Stimulated activated CD4-positive, alpha-beta T cell treated with anti-CD3 and anti-CD28 coated beads, Interleukin-4, amount 100 ng/mL, for 1 hour (primary cell): ENCODE results near the gene IFNA4.
"Not testable (repeated sequence)": the region's sequence is repeated elsewhere in the genome, so short reads cannot be mapped to it uniquely, and the experiment has no call there.

Experiments
- DNase-seq: peaks from one replicate; pipeline ENCODE4 v3.0.0-alpha.2; 2020

The IFNA4 gene

DNA sequence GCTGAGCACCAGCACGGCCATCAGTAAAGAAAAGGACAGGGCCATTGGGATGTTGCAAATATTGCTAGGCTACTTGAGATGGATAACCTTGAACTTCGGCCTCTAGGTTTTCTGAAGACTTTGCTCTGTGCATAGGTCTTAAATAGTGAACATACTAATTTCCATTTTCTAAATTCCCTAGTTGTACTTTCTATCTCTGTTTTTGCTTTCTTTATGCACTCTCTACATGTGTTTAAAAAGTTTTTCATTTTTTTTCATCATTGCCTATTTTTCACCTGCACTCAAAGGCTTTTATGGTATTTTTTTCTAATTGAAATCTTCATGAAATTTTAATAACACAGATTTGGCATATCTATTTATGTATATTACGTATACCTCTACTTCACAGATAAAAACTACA lies at the start of gene IFNA4:
Gene IFNA4 (minus strand): TSS at position 101 of the 400 bp plus-strand sequence. CDS start 56 bp downstream, at position 45.
- DNase-seq = not testable (repeated sequence)

- not testable (repeated sequence) for DNase-seq
Measured at GRCh38 chr9:21236360-21236714, 49.0 kb upstream of the IFNA4 start.

DNA sequence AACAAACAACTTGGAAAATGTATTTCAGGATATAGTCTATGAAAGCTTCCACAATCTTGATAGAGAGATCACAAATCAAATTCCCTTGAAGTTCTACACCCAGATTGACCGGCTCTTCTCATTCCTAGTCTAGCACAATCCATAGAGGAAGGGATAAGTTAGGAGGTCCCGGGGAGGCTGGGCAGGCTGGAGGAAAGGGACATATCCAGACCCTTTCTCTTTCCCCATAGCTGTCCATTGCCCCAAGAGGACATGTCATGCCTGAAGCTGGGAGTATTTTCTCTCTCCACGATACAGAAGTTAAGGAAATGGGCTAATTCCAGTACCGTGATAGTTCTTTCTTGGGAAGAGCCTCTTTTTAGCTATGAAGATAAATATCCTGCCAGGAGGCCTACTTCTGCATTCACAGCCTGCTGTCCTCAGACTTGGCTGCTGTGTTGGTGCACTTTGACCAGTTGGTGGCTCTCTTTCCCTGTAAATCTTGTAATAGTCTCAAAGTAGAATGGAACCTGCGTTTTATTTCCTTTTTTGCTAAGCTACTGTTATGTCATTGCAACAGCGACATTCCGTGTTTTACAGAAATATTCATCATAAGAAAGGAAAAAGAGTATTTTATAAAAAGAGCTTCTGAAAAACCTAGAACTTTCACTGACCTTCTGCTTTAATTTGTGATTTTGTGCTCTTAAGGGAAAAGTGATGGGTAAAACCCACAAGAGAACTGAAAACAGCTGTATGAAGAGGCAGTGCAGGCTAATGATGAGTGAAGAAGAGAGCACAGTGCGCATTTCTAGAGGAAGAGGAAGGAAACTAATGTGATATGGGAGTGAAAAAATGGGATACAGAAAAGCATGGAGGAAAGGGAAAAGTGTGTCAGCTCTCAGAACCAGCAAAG lies 48.3 kb upstream of the IFNA4 start:
- peak; percentile 13 for DNase-seq

- DNase-seq = no peak
Measured at GRCh38 chr9:21234153-21234687, 46.8 kb upstream of the IFNA4 start.

DNA sequence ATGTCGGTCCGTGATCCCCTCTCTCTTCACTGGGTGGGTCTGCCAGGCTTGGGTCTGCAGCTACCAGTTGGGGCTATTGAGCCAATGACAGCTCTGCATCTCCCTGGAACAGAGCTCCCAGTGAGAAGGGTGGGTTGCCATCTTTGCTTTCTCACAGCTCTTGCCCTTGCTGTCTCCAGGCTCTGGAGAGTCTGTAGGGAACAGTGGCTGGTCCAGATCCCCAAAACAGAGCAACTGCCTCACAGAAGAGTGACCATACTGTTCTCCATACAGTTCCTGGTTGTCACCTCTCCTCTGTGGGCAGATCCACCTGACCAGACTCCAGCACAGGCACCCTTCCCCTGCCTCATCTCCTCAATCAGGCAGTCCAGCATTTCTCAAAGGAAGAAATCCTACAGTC lies 45.9 kb upstream of the IFNA4 start:
- DNase-seq = no peak

- no peak for DNase-seq
Measured at GRCh38 chr9:21228122-21228521, 40.7 kb upstream of the IFNA4 start, which contains the start of gene IFNA17. Gene IFNA17, minus strand, starts transcription at chr9:21228222. Its CDS starts 49 bp downstream, at chr9:21228173.

- DNase-seq = not testable (repeated sequence)
Measured at GRCh38 chr9:21217211-21217610, 29.8 kb upstream of the IFNA4 start, which contains the start of gene IFNA16. Gene IFNA16, minus strand, starts transcription at chr9:21217311. Its CDS starts 6 bp downstream, at chr9:21217305.

DNA sequence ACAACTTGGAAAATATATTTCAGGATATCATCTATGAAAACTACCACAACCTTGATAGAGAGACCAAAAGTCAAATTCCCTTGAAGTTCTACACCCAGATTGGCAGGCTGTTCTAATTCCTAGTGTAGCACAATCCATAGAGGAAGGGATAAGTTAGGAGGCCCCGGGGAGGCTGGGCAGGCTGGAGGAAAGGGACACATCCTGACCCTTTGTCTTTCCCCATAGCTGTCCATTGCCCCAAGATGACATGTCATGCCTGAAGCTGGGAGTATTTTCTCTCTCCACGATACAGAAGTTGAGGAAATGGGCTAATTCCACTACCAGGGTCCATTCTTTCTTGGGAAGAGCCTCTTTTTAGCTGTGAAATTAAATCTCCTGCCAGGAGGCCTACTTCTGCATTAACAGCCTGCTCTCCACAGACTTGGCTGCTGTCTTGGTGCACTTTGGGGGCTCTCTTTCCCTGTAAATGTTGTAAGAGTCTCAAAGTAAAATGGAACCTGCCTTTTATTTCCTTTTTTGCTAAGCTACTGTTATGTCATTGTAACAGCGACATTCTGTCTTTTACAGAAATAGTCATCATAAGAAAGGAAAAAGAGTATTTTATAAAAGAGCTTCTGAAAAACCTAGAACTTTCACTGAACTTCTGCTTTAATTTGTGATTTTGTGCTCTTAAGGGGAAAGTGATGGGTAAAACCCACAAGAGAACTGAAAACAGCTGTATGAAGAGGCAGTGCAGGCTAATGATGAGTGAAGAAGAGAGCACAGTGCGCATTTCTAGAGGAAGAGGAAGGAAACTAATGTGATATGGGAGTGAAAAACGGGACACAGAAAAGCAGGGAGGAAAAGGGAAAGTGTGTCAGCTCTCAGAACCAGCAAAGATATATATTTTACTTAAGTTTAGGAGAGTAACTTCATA lies 26.3 kb upstream of the IFNA4 start:
- not testable (repeated sequence) for DNase-seq

DNA sequence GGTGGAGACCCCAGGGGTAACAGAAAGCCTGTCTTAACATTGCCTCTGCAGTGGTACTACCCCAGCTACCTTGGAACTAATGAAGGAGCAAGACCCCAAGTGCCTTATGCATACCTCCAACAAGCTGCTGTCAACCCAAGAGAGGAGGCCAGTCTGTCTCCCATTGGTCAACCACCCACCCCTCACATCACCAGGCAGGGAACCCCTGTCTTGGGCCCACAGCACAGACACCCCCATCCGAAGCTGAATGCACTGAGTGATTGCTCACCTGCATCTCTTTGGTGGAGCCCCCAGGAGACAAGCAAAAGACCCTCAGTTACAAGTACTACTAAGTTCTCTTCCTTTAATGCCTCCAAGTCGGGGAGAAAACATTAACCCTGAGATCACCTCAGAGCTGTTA lies 24.8 kb upstream of the IFNA4 start:
- DNase-seq = not testable (repeated sequence)

GRCh38 chr9:21210782-21211181 lies 23.4 kb upstream of the IFNA4 start:
- not testable (repeated sequence) for DNase-seq

DNA sequence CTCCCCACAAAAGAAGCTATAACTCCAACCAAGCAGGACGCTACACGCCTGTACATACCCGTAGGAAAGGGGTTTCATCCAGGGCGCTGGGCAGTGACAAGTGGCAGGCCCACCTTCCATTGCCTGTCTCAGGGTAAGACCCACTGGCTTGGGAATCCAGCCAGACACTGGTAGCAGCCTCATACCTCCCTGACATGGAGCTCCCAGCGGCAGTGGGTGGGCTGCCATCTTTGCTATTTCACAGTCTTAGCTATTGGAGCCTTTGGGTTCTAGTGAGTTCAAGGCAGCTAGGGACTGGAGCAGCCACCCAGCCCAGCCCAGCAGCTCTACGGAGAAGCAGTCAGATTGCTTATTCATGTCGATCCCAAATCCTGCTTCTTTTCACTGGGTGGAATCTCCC lies 22.9 kb upstream of the IFNA4 start:
- DNase-seq = no peak

DNA sequence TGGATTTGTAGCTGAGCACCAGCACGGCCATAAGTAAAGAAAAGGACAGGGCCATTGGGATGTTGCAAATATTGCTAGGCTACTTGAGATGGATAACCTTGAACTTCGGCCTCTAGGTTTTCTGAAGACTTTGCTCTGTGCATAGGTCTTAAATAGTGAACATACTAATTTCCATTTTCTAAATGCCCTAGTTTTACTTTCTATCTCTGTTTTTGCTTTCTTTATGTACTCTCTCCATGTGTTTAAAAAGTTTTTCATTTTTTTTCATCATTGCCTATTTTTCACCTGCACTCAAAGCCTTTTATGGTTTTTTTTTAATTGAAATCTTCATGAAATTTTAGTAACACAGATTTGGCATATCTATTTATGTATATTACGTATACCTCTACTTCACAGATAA lies 19.7 kb upstream of the IFNA4 start, which contains the start of gene IFNA10:
Gene IFNA10 (minus strand): TSS at position 101 of the 400 bp plus-strand sequence. CDS start 46 bp downstream, at position 55.
- not testable (repeated sequence) for DNase-seq

- DNase-seq = no peak
Measured at GRCh38 chr9:21205204-21205603, 17.8 kb upstream of the IFNA4 start.

- DNase-seq = not testable (repeated sequence)
Measured at GRCh38 chr9:21202105-21202504, 14.7 kb upstream of the IFNA4 start, which contains the start of gene IFNA7. Gene IFNA7, minus strand, starts transcription at chr9:21202205. Its CDS starts 40 bp downstream, at chr9:21202165.

DNA sequence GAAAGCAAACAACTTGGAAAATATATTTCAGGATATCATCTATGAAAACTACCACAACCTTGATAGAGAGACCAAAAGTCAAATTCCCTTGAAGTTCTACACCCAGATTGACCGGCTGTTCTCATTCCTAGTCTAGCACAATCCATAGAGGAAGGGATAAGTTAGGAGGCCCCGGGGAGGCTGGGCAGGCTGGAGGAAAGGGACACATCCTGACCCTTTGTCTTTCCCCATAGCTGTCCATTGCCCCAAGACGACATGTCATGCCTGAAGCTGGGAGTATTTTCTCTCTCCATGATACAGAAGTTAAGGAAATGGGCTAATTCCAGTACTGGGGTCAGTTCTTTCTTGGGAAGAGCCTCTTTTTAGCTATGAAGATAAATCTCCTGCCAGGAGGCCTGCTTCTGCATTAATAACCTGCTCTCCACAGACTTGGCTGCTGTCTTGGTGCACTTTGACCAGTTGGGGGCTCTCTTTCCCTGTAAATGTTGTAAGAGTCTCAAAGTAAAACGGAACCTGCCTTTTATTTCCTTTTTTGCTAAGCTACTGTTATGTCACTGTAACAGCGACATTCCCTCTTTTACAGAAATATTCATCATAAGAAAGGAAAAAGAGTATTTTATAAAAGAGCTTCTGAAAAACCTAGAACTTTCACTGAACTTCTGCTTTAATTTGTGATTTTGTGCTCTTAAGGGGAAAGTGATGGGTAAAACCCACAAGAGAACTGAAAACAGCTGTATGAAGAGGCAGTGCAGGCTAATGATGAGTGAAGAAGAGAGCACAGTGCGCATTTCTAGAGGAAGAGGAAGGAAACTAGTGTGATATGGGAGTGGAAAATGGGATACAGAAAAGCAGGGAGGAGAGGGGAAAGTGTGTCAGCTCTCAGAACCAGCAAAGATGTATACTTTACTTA lies 7.7 kb upstream of the IFNA4 start:
- not testable (repeated sequence) for DNase-seq

DNA sequence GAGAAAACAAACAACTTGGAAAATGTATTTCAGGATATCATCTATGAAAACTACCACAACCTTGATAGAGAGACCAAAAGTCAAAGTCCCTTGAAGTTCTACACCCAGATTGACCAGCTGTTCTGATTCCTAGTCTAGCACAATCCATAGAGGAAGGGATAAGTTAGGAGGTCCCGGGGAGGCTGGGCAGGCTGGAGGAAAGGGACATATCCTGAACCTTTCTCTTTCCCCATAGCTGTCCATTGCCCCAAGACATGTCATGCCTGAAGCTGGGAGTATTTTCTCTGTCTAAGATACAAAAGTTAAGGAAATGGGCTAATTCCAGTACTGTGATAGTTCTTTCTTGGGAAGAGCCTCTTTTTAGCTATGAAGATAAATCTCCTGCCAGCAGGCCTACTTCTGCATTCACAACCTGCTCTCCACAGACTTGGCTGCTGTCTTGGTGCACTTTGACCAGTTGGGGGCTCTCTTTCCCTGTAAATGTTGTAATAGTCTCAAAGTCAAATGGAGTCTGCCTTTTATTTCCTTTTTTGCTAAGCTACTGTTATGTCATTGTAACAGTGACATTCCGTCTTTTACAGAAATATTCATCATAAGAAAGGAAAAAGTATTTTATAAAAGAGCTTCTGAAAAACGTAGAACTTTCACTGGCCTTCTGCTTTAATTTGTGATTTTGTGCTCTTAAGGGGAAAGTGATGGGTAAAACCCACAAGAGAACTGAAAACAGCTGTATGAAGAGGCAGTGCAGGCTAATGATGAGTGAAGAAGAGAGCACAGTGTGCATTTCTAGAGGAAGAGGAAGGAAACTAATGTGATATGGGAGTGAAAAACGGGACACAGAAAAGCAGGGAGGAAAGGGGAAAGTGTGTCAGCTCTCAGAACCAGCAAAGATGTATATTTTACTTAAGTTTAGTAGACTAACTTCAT lies 4.3 kb downstream of the IFNA4 start:
- not testable (repeated sequence) for DNase-seq

DNA sequence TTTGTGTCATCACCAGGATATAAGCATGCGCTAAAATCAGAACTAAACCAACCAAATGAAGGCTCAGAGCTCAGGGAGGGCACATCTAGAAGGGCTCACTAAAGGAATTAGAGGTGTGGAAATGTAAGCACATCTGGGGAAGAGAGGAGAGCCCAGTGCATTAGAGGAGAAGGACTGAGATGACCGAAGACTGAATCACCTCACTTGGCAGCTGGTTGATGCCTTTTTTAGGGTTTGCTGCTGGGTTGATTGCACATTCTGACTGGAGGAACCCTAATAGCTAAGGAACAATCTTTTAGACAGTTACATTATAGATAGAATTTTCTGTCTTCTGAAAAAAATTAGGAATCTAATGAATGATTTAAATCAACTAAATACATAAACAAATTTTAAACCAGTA lies 12.7 kb downstream of the IFNA4 start:
- no peak for DNase-seq

GRCh38 chr9:21172156-21172555 lies 15.2 kb downstream of the IFNA4 start:
- DNase-seq = no peak

- no peak for DNase-seq
Measured at GRCh38 chr9:21171351-21171750, 16.0 kb downstream of the IFNA4 start.

DNA sequence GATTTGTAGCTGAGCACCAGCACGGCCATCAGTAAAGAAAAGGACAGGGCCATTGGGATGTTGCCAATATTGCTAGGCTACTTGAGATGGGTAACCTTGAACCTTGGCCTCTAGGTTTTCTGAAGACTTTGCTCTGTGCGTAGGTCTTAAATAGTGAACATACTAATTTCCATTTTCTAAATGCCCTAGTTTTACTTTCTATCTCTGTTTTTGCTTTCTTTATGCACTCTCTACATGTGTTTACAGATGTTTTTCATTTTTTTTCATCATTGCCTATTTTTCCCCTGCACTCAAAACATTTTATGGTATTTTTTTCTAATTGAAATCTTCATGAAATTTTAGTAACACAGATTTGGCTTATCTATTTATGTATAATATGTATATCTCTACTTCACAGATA lies 20.8 kb downstream of the IFNA4 start, which contains the start of gene IFNA21:
Gene IFNA21 (minus strand): TSS at position 101 of the 400 bp plus-strand sequence. CDS start 48 bp downstream, at position 53.
- not testable (repeated sequence) for DNase-seq
